CD14-positive monocyte (primary cell): ENCODE results near the gene TNKS1BP1. TPM values are rescaled to one million over a fixed set of nuclear protein-coding genes. Genes with fewer than 3 reads are reported as not detected.
A peak's percentile ranks its signal among the peaks of the same experiment; 100 is the strongest.

ENCODE experiments used
- DNase-seq, 3 donors: peaks; one replicate each; pipeline ENCODE4 v3.0.0-alpha.2; 2011 to 2022
- H2AFZ ChIP-seq: 2 replicates; pipeline ENCODE4 v1.6.0; 2012; ENCODE audit warnings: mild to moderate bottlenecking, low read depth, low read length, inconsistent platforms; ENCODE audit not compliant: insufficient read depth, poor library complexity, severe bottlenecking
- H3K27ac ChIP-seq, 2 donors: 1 replicate in 1 of 2; 2 replicates in 1 of 2; pipeline ENCODE4 v1.5.1; 2012 to 2013; ENCODE audit warnings: low read length in 2 of 2, control low read depth in 1 of 2, inconsistent platforms in 1 of 2, low read depth in 1 of 2, mild to moderate bottlenecking in 1 of 2
- H3K27me3 ChIP-seq, 2 donors: one replicate each; pipeline versions ENCODE4 v1.6.0 to v1.6.1; 2011 to 2013; ENCODE audit warnings: low read length in 2 of 2; ENCODE audit not compliant: control insufficient read depth in 2 of 2, insufficient read depth in 2 of 2
- H3K36me3 ChIP-seq, 2 donors: replicated peaks in 1 of 2; 1 replicate in 1 of 2; 2 replicates in 1 of 2; pipeline versions ENCODE4 v1.5.1 to v1.6.1; 2012 to 2013; ENCODE audit warnings: low read length in 2 of 2, control low read depth in 1 of 2, inconsistent platforms in 1 of 2, mild to moderate bottlenecking in 1 of 2; ENCODE audit not compliant: insufficient read depth in 2 of 2, control insufficient read depth in 1 of 2
- H3K4me1 ChIP-seq, 2 donors: 1 replicate in 1 of 2; 2 replicates in 1 of 2; pipeline versions ENCODE4 v1.5.1 to v1.6.1; 2012 to 2013; ENCODE audit warnings: low read length in 2 of 2, control low read depth in 1 of 2, inconsistent platforms in 1 of 2, mild to moderate bottlenecking in 1 of 2, moderate library complexity in 1 of 2; ENCODE audit not compliant: insufficient read depth in 2 of 2, control insufficient read depth in 1 of 2
- H3K4me2 ChIP-seq: replicated peaks from 2 replicates; pipeline ENCODE3; 2012; ENCODE audit warnings: low read length, moderate library complexity, mild to moderate bottlenecking; ENCODE audit not compliant: poor library complexity, severe bottlenecking; ENCODE audit errors: extremely low read depth
- H3K4me3 ChIP-seq, 3 experiments: fragments of 200-600 bp in 1 of 3; sonication (generic) in 1 of 3; replicated peaks in 1 of 3; 1 replicate in 2 of 3; 2 replicates in 1 of 3; pipeline ENCODE4 v1.5.1; 2011 to 2013; ENCODE audit warnings: low read length in 3 of 3, mild to moderate bottlenecking in 3 of 3, control low read depth in 2 of 3, low read depth in 2 of 3, inconsistent platforms in 1 of 3, moderate library complexity in 1 of 3
- H3K79me2 ChIP-seq: 2 replicates; pipeline ENCODE4 v1.6.0; 2012; ENCODE audit warnings: mild to moderate bottlenecking, control low read depth, inconsistent platforms, low read length, moderate library complexity; ENCODE audit not compliant: insufficient read depth
- H3K9ac ChIP-seq: 2 replicates; pipeline ENCODE4 v1.6.0; 2017; ENCODE audit warnings: low read length, mild to moderate bottlenecking; ENCODE audit not compliant: insufficient read depth, poor library complexity, severe bottlenecking
- H3K9me3 ChIP-seq, 2 donors: replicated peaks in 1 of 2; 1 replicate in 1 of 2; 2 replicates in 1 of 2; pipeline versions ENCODE4 v1.5.1 to v1.6.1; 2012 to 2013; ENCODE audit warnings: low read length in 2 of 2, control low read depth in 1 of 2; ENCODE audit not compliant: control insufficient read depth in 1 of 2, insufficient read depth in 1 of 2
- H4K20me1 ChIP-seq: 2 replicates; pipeline ENCODE4 v1.6.0; 2012; ENCODE audit warnings: mild to moderate bottlenecking, low read length, control low read depth, moderate library complexity; ENCODE audit not compliant: insufficient read depth
- H3K27ac Mint-ChIP-seq, 7 donors: one replicate each; pipeline ENCODE4 v1.8.0; 2020; ENCODE audit warnings: mild to moderate bottlenecking in 7 of 7, mixed read lengths in 7 of 7, moderate library complexity in 6 of 7, inconsistent platforms in 2 of 7
- H3K27me3 Mint-ChIP-seq, 3 donors: one replicate each; pipeline ENCODE4 v1.8.0; 2021 to 2022; ENCODE audit warnings: low read depth in 3 of 3, mild to moderate bottlenecking in 3 of 3, mixed read lengths in 3 of 3, moderate library complexity in 3 of 3, inconsistent platforms in 1 of 3
- H3K36me3 Mint-ChIP-seq, 2 donors: one replicate each; pipeline ENCODE4 v1.8.0; 2020; ENCODE audit warnings: mixed read lengths in 2 of 2, inconsistent platforms in 1 of 2, mild to moderate bottlenecking in 1 of 2
- H3K4me1 Mint-ChIP-seq: one replicate; pipeline ENCODE4 v1.8.0; 2020; ENCODE audit warnings: mild to moderate bottlenecking, mixed read lengths
- H3K4me3 Mint-ChIP-seq, 2 donors: one replicate each; pipeline ENCODE4 v1.8.0; 2020; ENCODE audit warnings: mild to moderate bottlenecking in 2 of 2, mixed read lengths in 2 of 2, moderate library complexity in 1 of 2
- H3K9me3 Mint-ChIP-seq, 7 donors: one replicate each; pipeline ENCODE4 v1.8.0; 2020 to 2022; ENCODE audit warnings: mixed read lengths in 7 of 7, mild to moderate bottlenecking in 6 of 7, moderate library complexity in 6 of 7, inconsistent platforms in 2 of 7
- CTCF ChIP-seq: fragments of 200-600 bp; IDR thresholded peaks from one replicate; pipeline ENCODE4 v1.8.0; 2022; ENCODE audit warnings: antibody characterized with exemption, mild to moderate bottlenecking
- WGBS: methylation state at CpG from one replicate; pipeline ENCODE4 v1.1.5; 2013; ENCODE audit warnings: missing lambda C conversion rate; ENCODE audit not compliant: insufficient coverage; 5-methylcytosine and 5-hydroxymethylcytosine counted together
- intact Hi-C, 2 donors: fragments of 100-400 bp; cut with micrococcal nuclease; formaldehyde crosslinking; loops; one replicate each; pipeline versions ENCODE4 v1.15.0 to v1.15.1; 2023
- polyA plus RNA-seq, 3 donors: library from polyadenylated mRNA; depleted of rRNA in 1 of 3; unstranded in 2 of 3; stranded (reverse) in 1 of 3; fragments of 300-500 nt in 2 of 3; fragments of >200 nt in 1 of 3; fragmentation: Illumina TruSeq in 2 of 3; gene quantifications; 1 replicate in 2 of 3; 2 replicates in 1 of 3; pipeline ENCODE4 v1.2.3, GENCODE V29; 2012 to 2021

Gene TNKS1BP1
- polyA plus RNA-seq, 3 donors: 0.29 to 1.2 (median 0.50) TPM

GRCh38 chr11:57327721-57328120, 3.0 kb upstream of the TNKS1BP1 start:
- Histone ChIP-seq H3K9me3 (no peaks in the 10 kb centered on the region), H3K27me3 (no peaks in the 10 kb centered on the region), H3K9ac (no peak overlapping the region), H3K4me2 (no peak overlapping the region), H3K27ac (no peak overlapping the region), H3K4me3 (no peak overlapping the region), H2AFZ (no peak overlapping the region), H4K20me1 (no peaks in the 10 kb centered on the region), H3K4me1 (peaks cover 16 to 19% of the 10 kb centered on the region in 2 donors), H3K79me2 (peaks cover 5% of the 10 kb centered on the region), H3K36me3 (peaks cover 54 to 65% of the 10 kb centered on the region in 2 donors)
- Mint-ChIP-seq H3K4me3 (no peak overlapping the region), H3K27ac (no peak overlapping the region), H3K36me3 (peaks cover 62 to 68% of the 10 kb centered on the region in 2 donors), H3K9me3 (no peaks in the 10 kb centered on the region), H3K4me1 (peaks cover 16% of the 10 kb centered on the region), H3K27me3 (peaks cover 0 to 5% (median 1%) of the 10 kb centered on the region in 3 donors)
- intact Hi-C loops: no loop called here
- DNase-seq: no peak
- TF ChIP-seq CTCF: no peak
- 100% methylated on average over 3 of the region's 5 CpGs for WGBS

GRCh38 chr11:57325735-57326048, 940 bp upstream of the TNKS1BP1 start:
- H3K4me1 ChIP-seq: peaks cover 16 to 19% of the 10 kb centered on the region in 2 donors
- peak overlapping the region; percentile 87 for H2AFZ ChIP-seq
- Mint-ChIP-seq H3K4me1 (peaks cover 24% of the 10 kb centered on the region), H3K9me3 (no peaks in the 10 kb centered on the region), H3K27ac (peak overlapping the region; percentile 90 to 95 (median 95)), H3K27me3 (peaks cover 0 to 5% (median 1%) of the 10 kb centered on the region in 3 donors), H3K36me3 (peaks cover 42 to 47% of the 10 kb centered on the region in 2 donors), H3K4me3 (peak overlapping the region; percentile 87 to 94)
- no peak for DNase-seq
- 39% methylated on average over 6 of the region's 6 CpGs for WGBS
- peaks cover 34 to 45% of the 10 kb centered on the region in 2 donors for H3K36me3 ChIP-seq
- H3K4me3 ChIP-seq: peak overlapping the region; percentile 74 to 88 (median 84)
- intact Hi-C loops: no loop called here
- TF ChIP-seq CTCF: no peak
- no peaks in the 10 kb centered on the region for H4K20me1 ChIP-seq
- H3K27ac ChIP-seq: peak overlapping the region; percentile 83 to 88
- no peaks in the 10 kb centered on the region for H3K27me3 ChIP-seq
- H3K9me3 ChIP-seq: no peaks in the 10 kb centered on the region
- H3K79me2 ChIP-seq: no peaks in the 10 kb centered on the region
- H3K4me2 ChIP-seq: peak overlapping the region; percentile 79
- H3K9ac ChIP-seq: peak overlapping the region; percentile 73
